Measurements from ENCODE around the gene L3MBTL2.

The L3MBTL2 gene

GRCh38 chr22:41215926-41216325 is 10.8 kb downstream of the L3MBTL2 start:
- TF ChIP-seq GLIS3 (CRISPR knock-in tag; IDR thresholded peaks at IDR 0.05), result no peak
- no peak for TF ChIP-seq POU6F1 (CRISPR knock-in tag; IDR thresholded peaks at IDR 0.05; ENCODE audit: borderline replicate concordance, low read depth)
- no peak for TF ChIP-seq ESRRG (CRISPR knock-in tag; IDR thresholded peaks at IDR 0.05)
- TF ChIP-seq RARB (CRISPR knock-in tag; IDR thresholded peaks at IDR 0.05), result no peak
- TF ChIP-seq ZNF70 (CRISPR knock-in tag; IDR thresholded peaks at IDR 0.05), result no peak
- TF ChIP-seq CREB5 (CRISPR knock-in tag; IDR thresholded peaks at IDR 0.05; ENCODE audit: low read depth), result no peak
- TF ChIP-seq ZC3H10 (CRISPR knock-in tag; IDR thresholded peaks at IDR 0.05), result no peak
- TF ChIP-seq PPARA (CRISPR knock-in tag; IDR thresholded peaks at IDR 0.05; ENCODE audit: borderline replicate concordance), result no peak
- no peak for ATAC-seq

GRCh38 chr22:41216984-41217383 is 11.9 kb downstream of the L3MBTL2 start:
- TF ChIP-seq ZC3H10 (CRISPR knock-in tag; IDR thresholded peaks at IDR 0.05) (no peak), ZNF565 (CRISPR knock-in tag; conservative IDR thresholded peaks at IDR 0.05; ENCODE audit: low read depth) (no peak), TOX (CRISPR knock-in tag; IDR thresholded peaks at IDR 0.05; ENCODE audit: borderline replicate concordance) (no peak), ZNF8 (CRISPR knock-in tag; IDR thresholded peaks at IDR 0.05) (no peak), POU6F1 (CRISPR knock-in tag; IDR thresholded peaks at IDR 0.05; ENCODE audit: borderline replicate concordance, low read depth) (no peak), CSDC2 (CRISPR knock-in tag; IDR thresholded peaks at IDR 0.05) (no peak), CSRNP3 (CRISPR knock-in tag; IDR thresholded peaks at IDR 0.05) (no peak), SNAI2 (CRISPR knock-in tag; IDR thresholded peaks at IDR 0.05) (no peak), TCF4 (CRISPR knock-in tag; IDR thresholded peaks at IDR 0.05; ENCODE audit: borderline replicate concordance) (no peak), OSR1 (CRISPR knock-in tag; IDR thresholded peaks at IDR 0.05) (no peak), ZFP3 (CRISPR knock-in tag; IDR thresholded peaks at IDR 0.05) (no peak), ZFP30 (CRISPR knock-in tag; IDR thresholded peaks at IDR 0.05) (no peak), ISL1 (CRISPR knock-in tag; IDR thresholded peaks at IDR 0.05) (no peak)
- ATAC-seq, result no peak

GRCh38 chr22:41217553-41218157 is 12.5 kb downstream of the L3MBTL2 start:
- ATAC-seq, result no peak

More at GRCh38 chr22:41217553-41218157, 12.5 kb downstream of the L3MBTL2 start:
- TF ChIP-seq ZC3H10 (CRISPR knock-in tag; IDR thresholded peaks at IDR 0.05), result no peak
- no peak for TF ChIP-seq ZNF565 (CRISPR knock-in tag; conservative IDR thresholded peaks at IDR 0.05; ENCODE audit: low read depth)
- TF ChIP-seq ZFP3 (CRISPR knock-in tag; IDR thresholded peaks at IDR 0.05), result no peak
- TF ChIP-seq POU6F1 (CRISPR knock-in tag; IDR thresholded peaks at IDR 0.05; ENCODE audit: borderline replicate concordance, low read depth), result no peak
- TF ChIP-seq PATZ1 (CRISPR knock-in tag; IDR thresholded peaks at IDR 0.05; ENCODE audit: borderline replicate concordance), result no peak
- no peak for TF ChIP-seq CREB5 (CRISPR knock-in tag; IDR thresholded peaks at IDR 0.05; ENCODE audit: low read depth)
- no peak for TF ChIP-seq ISL1 (CRISPR knock-in tag; IDR thresholded peaks at IDR 0.05)
- no peak for TF ChIP-seq TSHZ2 (CRISPR knock-in tag; IDR thresholded peaks at IDR 0.05)
- no peak for TF ChIP-seq OSR1 (CRISPR knock-in tag; IDR thresholded peaks at IDR 0.05)
- no peak for TF ChIP-seq TOX (CRISPR knock-in tag; IDR thresholded peaks at IDR 0.05; ENCODE audit: borderline replicate concordance)
- TF ChIP-seq RARB (CRISPR knock-in tag; IDR thresholded peaks at IDR 0.05), result no peak
- no peak for TF ChIP-seq SNAI2 (CRISPR knock-in tag; IDR thresholded peaks at IDR 0.05)
- TF ChIP-seq ZFP30 (CRISPR knock-in tag; IDR thresholded peaks at IDR 0.05), result no peak
- no peak for TF ChIP-seq ESRRG (CRISPR knock-in tag; IDR thresholded peaks at IDR 0.05)
- TF ChIP-seq CSDC2 (CRISPR knock-in tag; IDR thresholded peaks at IDR 0.05), result no peak
- no peak for TF ChIP-seq BACH2 (CRISPR knock-in tag; IDR thresholded peaks at IDR 0.05; ENCODE audit: borderline replicate concordance)
- no peak for TF ChIP-seq GLIS3 (CRISPR knock-in tag; IDR thresholded peaks at IDR 0.05)
- no peak for TF ChIP-seq TCF4 (CRISPR knock-in tag; IDR thresholded peaks at IDR 0.05; ENCODE audit: borderline replicate concordance)
- TF ChIP-seq ZNF8 (CRISPR knock-in tag; IDR thresholded peaks at IDR 0.05), result no peak
